GM21723 (cell line): Measurements from ENCODE around the gene PAPLN.

Experiments
- ATAC-seq: cut with Tn5 transposase; IDR thresholded peaks from one replicate; pipeline ENCODE4 v1.9.1; 2021; ENCODE audit warnings: mild to moderate bottlenecking, moderate library complexity; ENCODE audit not compliant: unreplicated experiment

PAPLN gene

GRCh38 chr14:73245480-73246325 lies 8.4 kb downstream of the PAPLN start:
- ATAC-seq, result peak; percentile 64

GRCh38 chr14:73246387-73247150 lies 9.3 kb downstream of the PAPLN start:
- no peak for ATAC-seq

- ATAC-seq, result peak; percentile 42
Measured at GRCh38 chr14:73248108-73248868, 11.0 kb downstream of the PAPLN start.

GRCh38 chr14:73249108-73249507 lies 11.8 kb downstream of the PAPLN start:
- ATAC-seq, result no peak

- ATAC-seq, result no peak
Measured at GRCh38 chr14:73249564-73250316, 12.4 kb downstream of the PAPLN start.

- no peak for ATAC-seq
Measured at GRCh38 chr14:73250317-73250713, 13.0 kb downstream of the PAPLN start.

GRCh38 chr14:73250781-73251500 lies 13.6 kb downstream of the PAPLN start:
- no peak for ATAC-seq

- no peak for ATAC-seq
Measured at GRCh38 chr14:73251516-73252215, 14.4 kb downstream of the PAPLN start.

- no peak for ATAC-seq
Measured at GRCh38 chr14:73252491-73253322, 15.4 kb downstream of the PAPLN start.

GRCh38 chr14:73253323-73253610 lies 16.0 kb downstream of the PAPLN start:
- ATAC-seq, result no peak

GRCh38 chr14:73253721-73254120 lies 16.4 kb downstream of the PAPLN start:
- no peak for ATAC-seq

- ATAC-seq, result no peak
Measured at GRCh38 chr14:73254247-73255004, 17.1 kb downstream of the PAPLN start.

- ATAC-seq, result no peak
Measured at GRCh38 chr14:73255005-73255400, 17.7 kb downstream of the PAPLN start.

- ATAC-seq, result no peak
Measured at GRCh38 chr14:73255693-73256225, 18.5 kb downstream of the PAPLN start.

- ATAC-seq, result no peak
Measured at GRCh38 chr14:73258076-73258475, 20.8 kb downstream of the PAPLN start.

GRCh38 chr14:73258845-73259611 lies 21.7 kb downstream of the PAPLN start:
- no peak for ATAC-seq

- ATAC-seq, result no peak
Measured at GRCh38 chr14:73259837-73260236, 22.5 kb downstream of the PAPLN start.
